Prostate gland (tissue), 2 donors: Measurements from ENCODE around the gene SEMA3A.

Source experiments
- POLR2AphosphoS5 ChIP-seq: sonication (generic); formaldehyde crosslinking; IDR thresholded peaks from one replicate; pipeline ENCODE4 v1.6.1; 2017; ENCODE audit warnings: antibody characterized with exemption
- TF ChIP-seq, protein P1 (sequence below), 4 experiments: fragments of 200-600 bp in 2 of 4; fragments of 450-650 bp in 2 of 4; sonication (generic) in 2 of 4; IDR thresholded peaks; 1 replicate in 3 of 4; 2 replicates in 1 of 4; pipeline ENCODE4 v1.5.1; 2016 to 2019; ENCODE audit warnings: antibody characterized with exemption in 4 of 4, mild to moderate bottlenecking in 2 of 4, moderate library complexity in 2 of 4

DNA sequence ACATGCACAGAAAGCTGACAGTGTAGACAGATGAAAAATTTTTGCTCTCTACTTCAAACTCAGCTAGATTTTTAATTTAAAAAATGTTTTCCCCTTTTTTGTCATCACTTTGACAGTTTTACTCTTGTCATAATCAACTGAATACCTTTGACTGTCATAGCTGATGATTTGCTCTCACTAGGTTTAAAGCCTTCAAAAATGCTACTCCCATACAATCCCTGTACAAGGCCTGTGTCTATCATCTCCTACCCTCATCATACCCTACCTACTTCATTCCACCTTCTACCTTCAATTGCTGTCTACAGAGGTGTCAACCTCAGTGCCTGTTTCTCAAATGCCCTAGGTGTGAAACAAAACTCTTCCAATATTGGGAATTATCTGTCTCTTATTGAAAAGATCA is 230.3 kb downstream of the SEMA3A start:
- TF ChIP-seq POLR2AphosphoS5 = no peak
- TF ChIP-seq, protein P1, sequence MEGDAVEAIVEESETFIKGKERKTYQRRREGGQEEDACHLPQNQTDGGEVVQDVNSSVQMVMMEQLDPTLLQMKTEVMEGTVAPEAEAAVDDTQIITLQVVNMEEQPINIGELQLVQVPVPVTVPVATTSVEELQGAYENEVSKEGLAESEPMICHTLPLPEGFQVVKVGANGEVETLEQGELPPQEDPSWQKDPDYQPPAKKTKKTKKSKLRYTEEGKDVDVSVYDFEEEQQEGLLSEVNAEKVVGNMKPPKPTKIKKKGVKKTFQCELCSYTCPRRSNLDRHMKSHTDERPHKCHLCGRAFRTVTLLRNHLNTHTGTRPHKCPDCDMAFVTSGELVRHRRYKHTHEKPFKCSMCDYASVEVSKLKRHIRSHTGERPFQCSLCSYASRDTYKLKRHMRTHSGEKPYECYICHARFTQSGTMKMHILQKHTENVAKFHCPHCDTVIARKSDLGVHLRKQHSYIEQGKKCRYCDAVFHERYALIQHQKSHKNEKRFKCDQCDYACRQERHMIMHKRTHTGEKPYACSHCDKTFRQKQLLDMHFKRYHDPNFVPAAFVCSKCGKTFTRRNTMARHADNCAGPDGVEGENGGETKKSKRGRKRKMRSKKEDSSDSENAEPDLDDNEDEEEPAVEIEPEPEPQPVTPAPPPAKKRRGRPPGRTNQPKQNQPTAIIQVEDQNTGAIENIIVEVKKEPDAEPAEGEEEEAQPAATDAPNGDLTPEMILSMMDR (IDR thresholded peaks at IDR 0.05) = no peak
